ENCODE measurements around the gene STBD1.

- TF ChIP-seq EZH2phosphoT487 (IDR thresholded peaks at IDR 0.05; ENCODE audit: insufficient read depth, low read depth) = no peak
- no peak for TF ChIP-seq EZH2 (IDR thresholded peaks at IDR 0.05; ENCODE audit: insufficient read depth, poor library complexity, severe bottlenecking)
These were observed 8.9 kb downstream of the STBD1 start for GRCh38 chr4:76315267-76315918.
